ENCODE measurements around the gene CCDC188. TPM values are rescaled to one million over a fixed set of nuclear protein-coding genes. Genes with fewer than 3 reads are reported as not detected.

CCDC188 gene
- total and polyA plus RNA-seq, 9 of the 15 experiments (the other 6 are each of a cell fraction or from before 2014, with no cell fraction given) = not detected

- Histone ChIP-seq H3K79me2 (ENCODE audit: control insufficient read depth, insufficient read depth, low read length) (peaks cover 21% of the 10 kb centered on the region), H3K27me3 (ENCODE audit: control insufficient read depth in 2 of 2, insufficient read depth in 2 of 2, low read length in 2 of 2) (no peaks in the 10 kb centered on the region), H3K9me1 (ENCODE audit: control insufficient read depth, insufficient read depth, low read length) (peaks cover 12% of the 10 kb centered on the region), H3K9me3 (replicated peaks; ENCODE audit: control insufficient read depth, insufficient read depth, low read depth, low read length) (no peaks in the 10 kb centered on the region), H3K4me3 (no peak overlapping the region), H2AFZ (ENCODE audit: low read depth, low read length) (no peak overlapping the region), H4K20me1 (replicated peaks; ENCODE audit: control insufficient read depth, insufficient read depth, low read length) (peaks cover 69% of the 10 kb centered on the region), H3K9ac (ENCODE audit: insufficient read depth in 1 of 2, low read depth in 2 of 2, low read length in 2 of 2) (peak overlapping the region in 1 of 2 experiments; percentile 76; a peak in 2 of 4 replicates), H3K4me2 (ENCODE audit: insufficient read depth, low read length) (no peak overlapping the region), H3K4me1 (replicated peaks in 1 of 2; ENCODE audit: control insufficient read depth in 2 of 2, insufficient read depth in 2 of 2, low read length in 2 of 2) (peaks cover 20 to 88% of the 10 kb centered on the region in 2 experiments), H3K36me3 (ENCODE audit: control insufficient read depth, insufficient read depth, low read length) (no peaks in the 10 kb centered on the region; the same call in 2 of the 3 replicates), H3K27ac (ENCODE audit: extremely low read depth, low read depth, low read length) (no peak overlapping the region)
- TSS peak; percentile 13 for BruUV-seq (replicated peaks)
- no peak for DNase-seq (ENCODE audit: extremely low read depth in 1 of 4, low spot score in 3 of 4)
- no peak for ATAC-seq
- 61% methylated on average over 12 of the region's 12 CpGs for WGBS (ENCODE audit: insufficient coverage, low coverage, missing lambda C conversion rate)
- ChIA-PET CTCF (ENCODE audit: low intra/inter-chr PET ratio) (interaction anchor here (0.6 to 1.0 kb wide), 3 partner anchors 161 to 1102 kb away, joined by 3 to 5 read pairs (median 3); no protein-coding TSS in a partner anchor), POLR2A (interaction anchor here (7.2 kb wide), 1 partner anchor 8 kb away, joined by 68 read pairs; no protein-coding TSS in a partner anchor)
- intact Hi-C loops (cut with micrococcal nuclease) (no loop called here), in situ Hi-C loops (cut with MboI) (no loop called here)
- no peak for FAIRE-seq
- TF ChIP-seq RBFOX2 (IDR thresholded peaks at IDR 0.05; ENCODE audit: low read depth, low read length) (peak; percentile 42; the same call in 1 of the 2 replicates), SMC3 (conservative IDR thresholded peaks at IDR 0.05; ENCODE audit: insufficient read depth, low read depth, low read length) (peak; percentile 6; the same call in 1 of the 2 replicates), YY1 (IDR thresholded peaks at IDR 0.05; ENCODE audit: borderline replicate concordance in 1 of 3, control insufficient read depth in 1 of 3, extremely low read depth in 1 of 3, insufficient read depth in 3 of 3, insufficient read length in 1 of 3, insufficient replicate concordance in 2 of 3, low read depth in 1 of 3, low read length in 2 of 3) (peak in 1 of 3 experiments; percentile 7), BDP1 (IDR thresholded peaks at IDR 0.05; ENCODE audit: insufficient read depth, insufficient read length) (no peak), BRF2 (IDR thresholded peaks at IDR 0.05; ENCODE audit: borderline replicate concordance, insufficient read depth, insufficient read length) (no peak), RAD21 (CRISPR knock-in tag; conservative IDR thresholded peaks at IDR 0.05 in 1 of 2, IDR thresholded peaks at IDR 0.05 in 1 of 2) (peak in 1 of 2 experiments; percentile 56; a peak in 2 of 4 replicates), CTCF (IDR thresholded peaks at IDR 0.05 in 2 of 3, conservative IDR thresholded peaks at IDR 0.05 in 1 of 3; ENCODE audit: insufficient read depth in 2 of 3, low read depth in 1 of 3, low read length in 3 of 3) (peak; percentile 42 to 56 (median 46); a peak in 4 of 6 replicates), CREM (IDR thresholded peaks at IDR 0.05; ENCODE audit: low read depth) (peak; percentile 10; the same call in 1 of the 2 replicates), CREB3L1 (IDR thresholded peaks at IDR 0.05; ENCODE audit: borderline replicate concordance, low read depth) (no peak), WHSC1 (IDR thresholded peaks at IDR 0.05; ENCODE audit: low read length) (peak; percentile 33), ZNF395 (CRISPR knock-in tag; IDR thresholded peaks at IDR 0.05) (no peak), NONO (IDR thresholded peaks at IDR 0.05; ENCODE audit: low read depth in 2 of 2, low read length in 1 of 2) (0 out of 4 replicates have a peak, but pooled peaks of 1 of the 2 experiments have one; percentile 22)
Measured at GRCh38 chr22:20133930-20134549, 16.8 kb downstream of the CCDC188 start.
